ENCODE data around the gene ARHGEF7. TPM values are rescaled to one million over a fixed set of nuclear protein-coding genes. Genes with fewer than 3 reads are reported as not detected.

The ARHGEF7 gene
- total and polyA plus RNA-seq, 2 experiments from 2014 or later = 30.1 to 46.8 TPM

GRCh38 chr13:111336666-111337065 lies 221.6 kb downstream of the ARHGEF7 start:
- H3K27me3 ChIP-seq = no peaks in the 10 kb centered on the region
- WGBS (ENCODE audit: low lambda C conversion rate, missing lambda C conversion rate) = 76% methylated on average over 9 of the region's 9 CpGs
- H4K20me1 ChIP-seq (ENCODE audit: insufficient read depth, poor library complexity, severe bottlenecking) = no peaks in the 10 kb centered on the region
- H3K4me1 ChIP-seq (ENCODE audit: insufficient read depth) = peaks cover 3% of the 10 kb centered on the region
- TF ChIP-seq EZH2phosphoT487 (IDR thresholded peaks at IDR 0.05; ENCODE audit: low read depth, severe bottlenecking, unreplicated experiment) (no peak), EZH2 (IDR thresholded peaks at IDR 0.05; ENCODE audit: borderline replicate concordance) (no peak), CTCF (IDR thresholded peaks at IDR 0.05; ENCODE audit: poor library complexity) (no peak)
- peak; percentile 40 for DNase-seq (ENCODE audit: low spot score)
- no peaks in the 10 kb centered on the region for H3K36me3 ChIP-seq (replicated peaks; ENCODE audit: insufficient read depth, low read depth)
- no peaks in the 10 kb centered on the region for H3K79me2 ChIP-seq
- H3K9me2 ChIP-seq (replicated peaks; ENCODE audit: insufficient read depth) = no peaks in the 10 kb centered on the region
- peak overlapping the region; percentile 29 for H3K4me2 ChIP-seq
- H2AFZ ChIP-seq = no peak overlapping the region
- H3K27ac ChIP-seq = peak overlapping the region; percentile 75
- H3K4me3 ChIP-seq = no peak overlapping the region
- no peaks in the 10 kb centered on the region for H3K9me3 ChIP-seq (ENCODE audit: low read depth)

- TF ChIP-seq CTCF (IDR thresholded peaks at IDR 0.05; ENCODE audit: poor library complexity) (no peak), EZH2 (IDR thresholded peaks at IDR 0.05; ENCODE audit: borderline replicate concordance) (no peak)
- peak overlapping the region; percentile 29 for H3K4me2 ChIP-seq
- H3K9me2 ChIP-seq (replicated peaks; ENCODE audit: insufficient read depth) = no peaks in the 10 kb centered on the region
- DNase-seq (ENCODE audit: low spot score) = peak; percentile 63
- peak overlapping the region; percentile 75 for H3K27ac ChIP-seq
- no peaks in the 10 kb centered on the region for H3K79me2 ChIP-seq
- H3K36me3 ChIP-seq (replicated peaks; ENCODE audit: insufficient read depth, low read depth) = no peaks in the 10 kb centered on the region
- no peak overlapping the region for H2AFZ ChIP-seq
- H3K27me3 ChIP-seq = no peaks in the 10 kb centered on the region
- H4K20me1 ChIP-seq (ENCODE audit: insufficient read depth, poor library complexity, severe bottlenecking) = no peaks in the 10 kb centered on the region
- peaks cover 3% of the 10 kb centered on the region for H3K4me1 ChIP-seq (ENCODE audit: insufficient read depth)
- no peak overlapping the region for H3K4me3 ChIP-seq
- no peaks in the 10 kb centered on the region for H3K9me3 ChIP-seq (ENCODE audit: low read depth)
- 63% methylated on average over 4 of the region's 4 CpGs for WGBS (ENCODE audit: low lambda C conversion rate, missing lambda C conversion rate)
Measured at GRCh38 chr13:111337206-111337605, 222.1 kb downstream of the ARHGEF7 start.

DNA sequence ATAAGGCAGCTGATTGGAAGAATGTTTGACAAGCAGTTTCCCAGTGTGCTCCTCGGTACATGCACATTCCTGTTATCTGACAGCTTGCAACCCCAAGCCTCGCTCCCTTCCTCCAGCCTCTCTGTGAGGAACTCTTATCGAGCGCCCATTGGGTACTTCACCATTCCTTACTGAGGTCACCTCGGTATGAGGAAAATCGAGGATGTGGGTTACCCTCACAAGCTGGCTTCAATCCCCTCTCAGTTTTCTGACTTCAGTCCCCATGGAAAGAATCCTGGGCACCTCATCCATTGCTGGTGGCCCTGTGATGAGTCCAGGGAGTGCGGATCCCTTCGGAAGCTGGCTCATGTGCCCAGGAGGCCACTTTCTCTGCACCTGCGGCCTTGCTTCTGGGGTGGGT lies 222.6 kb downstream of the ARHGEF7 start:
- H3K36me3 ChIP-seq (replicated peaks; ENCODE audit: insufficient read depth, low read depth) = no peaks in the 10 kb centered on the region
- no peaks in the 10 kb centered on the region for H3K79me2 ChIP-seq
- DNase-seq (ENCODE audit: low spot score) = no peak
- H3K27me3 ChIP-seq = no peaks in the 10 kb centered on the region
- H3K4me2 ChIP-seq = no peak overlapping the region
- H3K4me1 ChIP-seq (ENCODE audit: insufficient read depth) = peaks cover 3% of the 10 kb centered on the region
- WGBS (ENCODE audit: low lambda C conversion rate, missing lambda C conversion rate) = 87% methylated on average over 9 of the region's 9 CpGs
- H3K4me3 ChIP-seq = no peak overlapping the region
- H3K27ac ChIP-seq = peak overlapping the region; percentile 68
- H3K9me3 ChIP-seq (ENCODE audit: low read depth) = no peaks in the 10 kb centered on the region
- no peak overlapping the region for H2AFZ ChIP-seq
- no peaks in the 10 kb centered on the region for H4K20me1 ChIP-seq (ENCODE audit: insufficient read depth, poor library complexity, severe bottlenecking)
- TF ChIP-seq EZH2phosphoT487 (IDR thresholded peaks at IDR 0.05; ENCODE audit: low read depth, severe bottlenecking, unreplicated experiment) (no peak), CTCF (IDR thresholded peaks at IDR 0.05; ENCODE audit: poor library complexity) (no peak), EZH2 (IDR thresholded peaks at IDR 0.05; ENCODE audit: borderline replicate concordance) (no peak)
- no peaks in the 10 kb centered on the region for H3K9me2 ChIP-seq (replicated peaks; ENCODE audit: insufficient read depth)

DNA sequence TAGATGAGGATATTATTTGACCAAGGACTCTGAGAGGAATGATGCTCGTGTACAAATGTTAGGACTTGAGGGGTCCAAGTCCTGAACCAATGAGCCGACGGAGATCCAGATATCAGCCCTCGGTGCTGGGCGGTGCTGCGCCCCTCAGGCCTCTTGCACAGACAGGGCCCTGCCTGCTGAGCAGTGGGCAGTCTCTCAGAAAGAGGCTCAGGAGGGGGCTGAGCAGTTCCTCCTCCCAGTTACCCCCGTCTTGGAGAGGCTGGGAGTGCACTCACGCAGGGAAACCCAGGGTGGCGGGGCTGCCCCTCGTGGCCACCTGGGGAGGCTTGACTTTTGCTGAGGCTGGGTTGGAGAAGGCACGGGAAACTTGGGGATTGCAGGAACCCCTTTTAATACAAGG lies 223.7 kb downstream of the ARHGEF7 start:
- Histone ChIP-seq H3K4me3 (no peak overlapping the region), H3K9me3 (ENCODE audit: low read depth) (no peaks in the 10 kb centered on the region), H3K27me3 (no peaks in the 10 kb centered on the region), H3K36me3 (replicated peaks; ENCODE audit: insufficient read depth, low read depth) (no peaks in the 10 kb centered on the region), H4K20me1 (ENCODE audit: insufficient read depth, poor library complexity, severe bottlenecking) (no peaks in the 10 kb centered on the region), H3K4me1 (ENCODE audit: insufficient read depth) (peaks cover 3% of the 10 kb centered on the region), H3K4me2 (no peak overlapping the region), H3K27ac (no peak overlapping the region), H3K9me2 (replicated peaks; ENCODE audit: insufficient read depth) (no peaks in the 10 kb centered on the region), H2AFZ (no peak overlapping the region), H3K79me2 (no peaks in the 10 kb centered on the region)
- TF ChIP-seq EZH2phosphoT487 (IDR thresholded peaks at IDR 0.05; ENCODE audit: low read depth, severe bottlenecking, unreplicated experiment) (no peak), EZH2 (IDR thresholded peaks at IDR 0.05; ENCODE audit: borderline replicate concordance) (no peak), CTCF (IDR thresholded peaks at IDR 0.05; ENCODE audit: poor library complexity) (no peak)
- 87% methylated on average over 11 of the region's 11 CpGs for whole genome bisulfite sequencing (ENCODE audit: low lambda C conversion rate, missing lambda C conversion rate)
- DNase-seq (ENCODE audit: low spot score) = no peak
